ENCODE results near the gene STK32C. TPM values are rescaled to one million over a fixed set of nuclear protein-coding genes. Genes with fewer than 3 reads are reported as not detected.
A peak's percentile ranks its signal among the peaks of the same experiment; 100 is the strongest.
"Not testable (repeated sequence)": the region's sequence is repeated elsewhere in the genome, so short reads cannot be mapped to it uniquely, and the experiment has no call there.

STK32C gene
- total and polyA plus RNA-seq, 2 donors (not counting 1 experiment from before 2014, with no cell fraction given): 9.9 to 16.8 TPM

GRCh38 chr10:132319853-132320653 lies 12.3 kb upstream of the STK32C start:
- Mint-ChIP-seq H3K4me3 (no peak overlapping the region), H3K27ac (no peak overlapping the region), H3K9me3 (ENCODE audit: insufficient read depth) (no peaks in the 10 kb centered on the region), H3K27me3 (no peaks in the 10 kb centered on the region), H3K4me1 (peaks cover 10% of the 10 kb centered on the region)
- ChIA-PET CTCF (interaction anchor here (1.0 kb wide), 1 partner anchor 33 kb away, joined by 3 read pairs; no protein-coding TSS in a partner anchor), POLR2A (no interaction called here)
- H3K79me2 ChIP-seq (ENCODE audit: control insufficient read depth, insufficient read depth, low read length): no peaks in the 10 kb centered on the region
- H3K4me2 ChIP-seq (replicated peaks; ENCODE audit: low read depth, low read length, poor library complexity, severe bottlenecking): no peak overlapping the region
- no peak overlapping the region for H3K9ac ChIP-seq (ENCODE audit: low read length)
- no peak overlapping the region for H3K4me3 ChIP-seq (ENCODE audit: control extremely low read depth in 1 of 5, extremely low read depth in 1 of 5, insufficient read depth in 1 of 5, low read depth in 2 of 5, low read length in 4 of 5)
- intact Hi-C loops (cut with micrococcal nuclease): no loop called here
- DNase-seq (no peak), ATAC-seq (ENCODE audit: low read depth) (peak; percentile 28)
- H3K27ac ChIP-seq (ENCODE audit: low read length in 2 of 2): no peak overlapping the region
- H3K9me3 ChIP-seq (ENCODE audit: control extremely low read depth in 1 of 3, control insufficient read depth in 2 of 3, insufficient read depth in 1 of 3, low read length in 2 of 3): no peaks in the 10 kb centered on the region
- H3K4me1 ChIP-seq (ENCODE audit: control insufficient read depth in 2 of 2, insufficient read depth in 2 of 2, low read length in 2 of 2): no peaks in the 10 kb centered on the region
- no peaks in the 10 kb centered on the region for H3K27me3 ChIP-seq (replicated peaks in 1 of 4; ENCODE audit: control extremely low read depth in 1 of 4, control insufficient read depth in 3 of 4, insufficient read depth in 4 of 4, low read length in 3 of 4)
- 54% methylated on average over 13 of the region's 15 CpGs for WGBS (ENCODE audit: insufficient coverage)
- no peak overlapping the region for H2AFZ ChIP-seq (ENCODE audit: insufficient read depth, low read depth, low read length, poor library complexity, severe bottlenecking)
- TF ChIP-seq CTCF (IDR thresholded peaks at IDR 0.05): no peak
- TF ChIP-seq EZH2 (IDR thresholded peaks at IDR 0.05; ENCODE audit: borderline replicate concordance, insufficient read depth, low read depth, low read length, poor library complexity, severe bottlenecking): no peak
- H3K36me3 ChIP-seq (replicated peaks in 1 of 2; ENCODE audit: control extremely low read depth in 1 of 2, control insufficient read depth in 1 of 2, extremely low read depth in 1 of 2, insufficient read depth in 2 of 2, low read length in 1 of 2): peaks cover 0 to 5% of the 10 kb centered on the region in 2 experiments
- H4K20me1 ChIP-seq (ENCODE audit: control insufficient read depth, insufficient read depth, low read length, poor library complexity, severe bottlenecking): no peaks in the 10 kb centered on the region

DNA sequence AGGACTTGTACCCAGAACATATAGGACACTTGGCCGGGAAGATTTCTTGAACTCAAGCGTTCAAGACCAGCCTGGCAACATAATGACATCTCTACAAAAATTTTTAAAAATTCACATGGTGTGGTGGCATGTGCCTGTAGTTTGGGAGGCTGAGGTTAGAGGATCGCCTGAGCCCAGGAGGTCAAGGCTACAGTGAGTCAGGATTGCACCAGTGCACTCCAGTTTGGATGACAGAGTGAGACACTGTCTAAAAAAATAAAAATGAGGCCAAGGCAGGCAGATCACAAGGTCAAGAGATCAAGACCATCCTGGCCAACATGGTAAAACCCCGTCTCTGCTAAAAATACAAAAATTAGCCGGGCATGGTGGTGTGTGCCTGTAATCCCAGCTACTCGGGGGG lies 9.7 kb upstream of the STK32C start:
- H3K4me3 Mint-ChIP-seq; POLR2A ChIA-PET; H3K36me3 ChIP-seq (replicated peaks in 1 of 2; ENCODE audit: control extremely low read depth in 1 of 2, control insufficient read depth in 1 of 2, extremely low read depth in 1 of 2, insufficient read depth in 2 of 2, low read length in 1 of 2); H3K4me2 ChIP-seq (replicated peaks; ENCODE audit: low read depth, low read length, poor library complexity, severe bottlenecking); H3K79me2 ChIP-seq (ENCODE audit: control insufficient read depth, insufficient read depth, low read length); H2AFZ ChIP-seq (ENCODE audit: insufficient read depth, low read depth, low read length, poor library complexity, severe bottlenecking); H3K4me3 ChIP-seq (ENCODE audit: control extremely low read depth in 1 of 5, extremely low read depth in 1 of 5, insufficient read depth in 1 of 5, low read depth in 2 of 5, low read length in 4 of 5); H3K4me1 Mint-ChIP-seq; H3K9me3 Mint-ChIP-seq (ENCODE audit: insufficient read depth); H3K4me1 ChIP-seq (ENCODE audit: control insufficient read depth in 2 of 2, insufficient read depth in 2 of 2, low read length in 2 of 2); H3K27me3 Mint-ChIP-seq; DNase-seq; H4K20me1 ChIP-seq (ENCODE audit: control insufficient read depth, insufficient read depth, low read length, poor library complexity, severe bottlenecking); intact Hi-C loops (cut with micrococcal nuclease); H3K9ac ChIP-seq (ENCODE audit: low read length); H3K27ac Mint-ChIP-seq; CTCF ChIA-PET; H3K27me3 ChIP-seq (replicated peaks in 1 of 4; ENCODE audit: control extremely low read depth in 1 of 4, control insufficient read depth in 3 of 4, insufficient read depth in 4 of 4, low read length in 3 of 4); ATAC-seq (ENCODE audit: low read depth); H3K27ac ChIP-seq (ENCODE audit: low read length in 2 of 2): not testable (repeated sequence)
- peaks cover 1 to 11% (median 2%) of the 10 kb centered on the region in 3 donors for H3K9me3 ChIP-seq (ENCODE audit: control extremely low read depth in 1 of 3, control insufficient read depth in 2 of 3, insufficient read depth in 1 of 3, low read length in 2 of 3)
- WGBS (ENCODE audit: insufficient coverage): 100% methylated on average over 4 of the region's 6 CpGs

All from B cell (primary cell).